Measurements from ENCODE around the gene RNF130. TPM values are rescaled to one million over a fixed set of nuclear protein-coding genes. Genes with fewer than 3 reads are reported as not detected.
A peak's percentile ranks its signal among the peaks of the same experiment; 100 is the strongest.

Gene RNF130
- polyA plus RNA-seq, 4 donors, result 15.9 to 40.2 (median 28.4) TPM

GRCh38 chr5:179981636-179982035, 89.9 kb downstream of the RNF130 start:
- Histone ChIP-seq H3K4me1 (ENCODE audit: control insufficient read depth in 3 of 3, insufficient read depth in 2 of 3, low read depth in 1 of 3, low read length in 2 of 3) (no peaks in the 10 kb centered on the region), H3K27me3 (ENCODE audit: control insufficient read depth in 3 of 3, insufficient read depth in 3 of 3, low read length in 3 of 3) (no peaks in the 10 kb centered on the region), H3K4me3 (ENCODE audit: low read depth in 1 of 3, low read length in 3 of 3) (no peak overlapping the region), H3K27ac (ENCODE audit: low read depth in 1 of 3, low read length in 2 of 3) (no peak overlapping the region), H3K36me3 (ENCODE audit: control insufficient read depth in 3 of 3, insufficient read depth in 2 of 3, low read depth in 1 of 3, low read length in 3 of 3) (peaks cover 0 to 9% (median 4%) of the 10 kb centered on the region in 3 donors), H3K9me3 (ENCODE audit: control insufficient read depth in 2 of 2, insufficient read depth in 1 of 2, low read depth in 1 of 2, low read length in 1 of 2) (no peaks in the 10 kb centered on the region)
- DNase-seq (no peak), FAIRE-seq (no peak)
- WGBS, 3 donors, result 80 to 84% (median 84%) methylated on average over 5 of the region's 5 CpGs

GRCh38 chr5:179980767-179981166, 90.8 kb downstream of the RNF130 start:
- FAIRE-seq (no peak), DNase-seq (no peak)
- Histone ChIP-seq H3K4me1 (ENCODE audit: control insufficient read depth in 3 of 3, insufficient read depth in 2 of 3, low read depth in 1 of 3, low read length in 2 of 3) (no peaks in the 10 kb centered on the region), H3K27me3 (ENCODE audit: control insufficient read depth in 3 of 3, insufficient read depth in 3 of 3, low read length in 3 of 3) (no peaks in the 10 kb centered on the region), H3K4me3 (ENCODE audit: low read depth in 1 of 3, low read length in 3 of 3) (no peak overlapping the region), H3K27ac (ENCODE audit: low read depth in 1 of 3, low read length in 2 of 3) (no peak overlapping the region), H3K36me3 (ENCODE audit: control insufficient read depth in 3 of 3, insufficient read depth in 2 of 3, low read depth in 1 of 3, low read length in 3 of 3) (peaks cover 0 to 12% (median 4%) of the 10 kb centered on the region in 3 donors), H3K9me3 (ENCODE audit: control insufficient read depth in 2 of 2, insufficient read depth in 1 of 2, low read depth in 1 of 2, low read length in 1 of 2) (no peaks in the 10 kb centered on the region)
- WGBS, 3 donors, result 52 to 88% (median 83%) methylated on average over 7 of the region's 7 CpGs

DNA sequence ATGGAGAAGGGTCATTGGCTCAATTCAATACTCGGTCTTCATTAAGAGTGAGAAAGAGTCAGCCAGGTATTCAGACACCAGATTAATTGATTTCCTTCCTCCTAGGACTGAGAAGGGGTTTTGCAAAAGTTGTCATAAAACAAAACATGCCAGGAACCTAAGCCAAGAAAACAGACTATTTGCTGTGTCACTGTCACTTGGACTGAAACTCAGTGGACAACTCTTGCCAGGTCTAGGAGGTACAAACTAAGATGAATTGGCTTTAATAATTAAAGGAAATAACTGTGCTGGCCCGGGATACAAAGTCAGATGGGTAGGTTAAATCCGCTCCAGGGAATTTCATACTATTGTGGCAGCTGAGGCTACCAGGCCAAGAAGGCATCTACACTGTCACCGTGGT, 92.8 kb downstream of the RNF130 start:
- H3K27me3 ChIP-seq (ENCODE audit: control insufficient read depth in 3 of 3, insufficient read depth in 3 of 3, low read length in 3 of 3), result no peaks in the 10 kb centered on the region
- no peak for DNase-seq
- no peaks in the 10 kb centered on the region for H3K4me1 ChIP-seq (ENCODE audit: control insufficient read depth in 3 of 3, insufficient read depth in 2 of 3, low read depth in 1 of 3, low read length in 2 of 3)
- H3K36me3 ChIP-seq (ENCODE audit: control insufficient read depth in 3 of 3, insufficient read depth in 2 of 3, low read depth in 1 of 3, low read length in 3 of 3), result peaks cover 0 to 31% (median 4%) of the 10 kb centered on the region in 3 donors
- H3K27ac ChIP-seq (ENCODE audit: low read depth in 1 of 3, low read length in 2 of 3), result no peak overlapping the region
- no peaks in the 10 kb centered on the region for H3K9me3 ChIP-seq (ENCODE audit: control insufficient read depth in 2 of 2, insufficient read depth in 1 of 2, low read depth in 1 of 2, low read length in 1 of 2)
- WGBS, 3 donors, result 84 to 86% (median 86%) methylated on average over 4 of the region's 4 CpGs
- no peak for FAIRE-seq
- no peak overlapping the region for H3K4me3 ChIP-seq (ENCODE audit: low read depth in 1 of 3, low read length in 3 of 3)

- no peak for DNase-seq
- no peak for FAIRE-seq
- H3K4me1 ChIP-seq (ENCODE audit: control insufficient read depth in 3 of 3, insufficient read depth in 2 of 3, low read depth in 1 of 3, low read length in 2 of 3), result no peaks in the 10 kb centered on the region
- no peaks in the 10 kb centered on the region for H3K9me3 ChIP-seq (ENCODE audit: control insufficient read depth in 2 of 2, insufficient read depth in 1 of 2, low read depth in 1 of 2, low read length in 1 of 2)
- 85 to 92% (median 91%) methylated on average over 13 of the region's 13 CpGs for WGBS, 3 donors
- H3K36me3 ChIP-seq (ENCODE audit: control insufficient read depth in 3 of 3, insufficient read depth in 2 of 3, low read depth in 1 of 3, low read length in 3 of 3), result peaks cover 0 to 40% (median 2%) of the 10 kb centered on the region in 3 donors
- H3K27me3 ChIP-seq (ENCODE audit: control insufficient read depth in 3 of 3, insufficient read depth in 3 of 3, low read length in 3 of 3), result no peaks in the 10 kb centered on the region
- H3K4me3 ChIP-seq (ENCODE audit: low read depth in 1 of 3, low read length in 3 of 3), result no peak overlapping the region
- H3K27ac ChIP-seq (ENCODE audit: low read depth in 1 of 3, low read length in 2 of 3), result no peak overlapping the region
Observed at GRCh38 chr5:179975713-179976134, 95.8 kb downstream of the RNF130 start.

- H3K36me3 ChIP-seq (ENCODE audit: control insufficient read depth in 3 of 3, insufficient read depth in 2 of 3, low read depth in 1 of 3, low read length in 3 of 3), result peaks cover 0 to 40% (median 2%) of the 10 kb centered on the region in 3 donors
Observed at GRCh38 chr5:179974946-179975712, 96.4 kb downstream of the RNF130 start.

DNA sequence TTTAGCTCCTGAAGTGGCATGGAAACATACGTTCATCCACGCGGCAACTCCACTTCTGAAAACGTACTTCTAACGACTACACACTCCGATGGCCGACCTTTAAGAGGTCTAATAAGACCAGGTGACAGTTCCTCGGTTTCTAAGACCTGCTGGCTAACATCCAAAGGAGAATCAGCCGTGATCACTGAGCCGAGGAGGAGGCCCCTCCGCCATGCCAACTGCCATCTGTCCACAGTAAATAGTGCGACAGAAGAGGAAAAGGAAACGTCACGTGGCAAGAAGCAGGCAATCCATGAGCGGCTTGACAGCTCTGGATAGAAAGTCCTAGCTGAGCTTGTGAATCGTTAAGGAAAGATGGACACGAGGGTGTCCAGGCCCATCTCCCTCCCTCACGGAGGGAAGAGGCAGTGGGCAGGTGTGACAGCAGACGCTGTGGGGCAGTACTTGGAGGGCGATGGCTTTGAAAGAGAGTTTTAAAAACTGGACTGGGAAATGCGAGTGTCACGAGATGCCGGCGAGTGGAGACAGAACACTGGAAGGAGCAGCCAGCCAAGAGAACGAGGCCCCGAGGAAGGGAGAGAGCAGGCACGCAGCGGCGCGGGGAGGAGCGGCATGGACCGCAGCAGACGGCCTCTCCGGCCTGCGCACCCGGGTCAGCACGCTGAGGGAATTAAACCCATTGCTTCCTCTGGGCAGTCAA, 97.2 kb downstream of the RNF130 start:
- H3K4me1 ChIP-seq (ENCODE audit: control insufficient read depth in 3 of 3, insufficient read depth in 2 of 3, low read depth in 1 of 3, low read length in 2 of 3), result no peaks in the 10 kb centered on the region
- 93 to 94% (median 93%) methylated on average over 37 of the region's 37 CpGs for WGBS, 3 donors
- DNase-seq, result no peak
- no peak overlapping the region for H3K4me3 ChIP-seq (ENCODE audit: low read depth in 1 of 3, low read length in 3 of 3)
- FAIRE-seq, result no peak
- no peaks in the 10 kb centered on the region for H3K27me3 ChIP-seq (ENCODE audit: control insufficient read depth in 3 of 3, insufficient read depth in 3 of 3, low read length in 3 of 3)
- no peaks in the 10 kb centered on the region for H3K9me3 ChIP-seq (ENCODE audit: control insufficient read depth in 2 of 2, insufficient read depth in 1 of 2, low read depth in 1 of 2, low read length in 1 of 2)
- peaks cover 0 to 40% (median 0%) of the 10 kb centered on the region in 3 donors for H3K36me3 ChIP-seq (ENCODE audit: control insufficient read depth in 3 of 3, insufficient read depth in 2 of 3, low read depth in 1 of 3, low read length in 3 of 3)
- no peak overlapping the region for H3K27ac ChIP-seq (ENCODE audit: low read depth in 1 of 3, low read length in 2 of 3)

More at GRCh38 chr5:179974946-179975712, 96.4 kb downstream of the RNF130 start:
- Histone ChIP-seq H3K9me3 (ENCODE audit: control insufficient read depth in 2 of 2, insufficient read depth in 1 of 2, low read depth in 1 of 2, low read length in 1 of 2) (no peaks in the 10 kb centered on the region), H3K27ac (ENCODE audit: low read depth in 1 of 3, low read length in 2 of 3) (no peak overlapping the region), H3K4me3 (ENCODE audit: low read depth in 1 of 3, low read length in 3 of 3) (no peak overlapping the region), H3K27me3 (ENCODE audit: control insufficient read depth in 3 of 3, insufficient read depth in 3 of 3, low read length in 3 of 3) (no peaks in the 10 kb centered on the region), H3K4me1 (ENCODE audit: control insufficient read depth in 3 of 3, insufficient read depth in 2 of 3, low read depth in 1 of 3, low read length in 2 of 3) (no peaks in the 10 kb centered on the region)
- WGBS, 3 donors, result 81 to 84% (median 84%) methylated on average over 25 of the region's 25 CpGs
- no peak for FAIRE-seq
- DNase-seq, result peak; percentile 38 to 46

GRCh38 chr5:179973391-179973790, 98.2 kb downstream of the RNF130 start:
- H3K27me3 ChIP-seq (ENCODE audit: control insufficient read depth in 3 of 3, insufficient read depth in 3 of 3, low read length in 3 of 3), result no peaks in the 10 kb centered on the region
- WGBS, 3 donors, result 91 to 95% (median 92%) methylated on average over 10 to 11 of the region's 11 CpGs
- H3K4me1 ChIP-seq (ENCODE audit: control insufficient read depth in 3 of 3, insufficient read depth in 2 of 3, low read depth in 1 of 3, low read length in 2 of 3), result no peaks in the 10 kb centered on the region
- DNase-seq, result no peak
- peaks cover 0 to 40% (median 0%) of the 10 kb centered on the region in 3 donors for H3K36me3 ChIP-seq (ENCODE audit: control insufficient read depth in 3 of 3, insufficient read depth in 2 of 3, low read depth in 1 of 3, low read length in 3 of 3)
- no peaks in the 10 kb centered on the region for H3K9me3 ChIP-seq (ENCODE audit: control insufficient read depth in 2 of 2, insufficient read depth in 1 of 2, low read depth in 1 of 2, low read length in 1 of 2)
- H3K27ac ChIP-seq (ENCODE audit: low read depth in 1 of 3, low read length in 2 of 3), result no peak overlapping the region
- no peak for FAIRE-seq
- H3K4me3 ChIP-seq (ENCODE audit: low read depth in 1 of 3, low read length in 3 of 3), result no peak overlapping the region

DNA sequence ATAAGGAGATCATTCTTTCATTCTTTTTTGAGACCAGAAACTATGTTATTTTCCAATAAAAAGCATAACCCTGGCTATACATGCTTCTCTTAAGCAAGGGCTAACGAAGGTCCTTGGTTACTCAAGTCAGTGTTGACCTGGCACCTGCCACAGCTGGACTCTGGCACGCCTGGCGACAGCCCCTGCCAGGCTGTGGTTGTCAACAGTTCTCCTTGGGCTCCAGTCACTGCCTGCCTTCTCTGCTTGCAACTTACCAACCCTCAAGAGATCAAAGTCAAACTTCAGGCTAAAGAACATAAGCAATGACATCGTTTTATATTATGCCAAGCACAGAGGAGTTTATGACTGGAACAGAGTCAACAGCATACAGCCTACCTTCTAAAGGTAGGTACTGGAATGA, 102.4 kb downstream of the RNF130 start:
- WGBS, 3 donors, result 15 to 64% (median 33%) methylated on average over 4 of the region's 4 CpGs
- Histone ChIP-seq H3K27me3 (ENCODE audit: control insufficient read depth in 3 of 3, insufficient read depth in 3 of 3, low read length in 3 of 3) (no peaks in the 10 kb centered on the region), H3K27ac (ENCODE audit: low read depth in 1 of 3, low read length in 2 of 3) (peak overlapping the region in 1 of 3 donors; percentile 20), H3K4me1 (ENCODE audit: control insufficient read depth in 3 of 3, insufficient read depth in 2 of 3, low read depth in 1 of 3, low read length in 2 of 3) (no peaks in the 10 kb centered on the region), H3K9me3 (ENCODE audit: control insufficient read depth in 2 of 2, insufficient read depth in 1 of 2, low read depth in 1 of 2, low read length in 1 of 2) (no peaks in the 10 kb centered on the region), H3K4me3 (ENCODE audit: low read depth in 1 of 3, low read length in 3 of 3) (no peak overlapping the region), H3K36me3 (ENCODE audit: control insufficient read depth in 3 of 3, insufficient read depth in 2 of 3, low read depth in 1 of 3, low read length in 3 of 3) (peaks cover 0 to 25% (median 2%) of the 10 kb centered on the region in 3 donors)
- FAIRE-seq (no peak), DNase-seq (peak; percentile 5 to 86)
